ENCODE results near the gene VPS9D1.

VPS9D1 gene

DNA sequence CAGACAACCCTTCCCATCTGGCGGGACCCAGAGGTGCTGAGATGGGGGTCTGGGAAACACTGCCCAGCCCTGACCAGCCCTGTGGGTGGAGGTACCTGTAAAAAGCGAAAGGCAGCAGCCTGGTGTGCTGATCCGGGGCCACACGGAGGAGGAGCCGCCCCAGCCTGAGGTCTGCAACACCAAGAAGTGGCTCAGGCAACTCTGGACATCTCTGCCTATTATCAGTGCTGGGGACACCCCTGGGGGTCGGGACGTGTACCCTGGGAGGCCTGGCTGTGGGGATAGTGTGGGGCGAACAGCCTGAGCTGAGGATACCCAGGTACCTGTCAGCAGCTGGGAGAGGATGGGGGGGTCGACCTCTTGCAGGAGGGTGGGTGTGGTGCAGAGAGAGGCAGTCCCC, 18.7 kb upstream of the VPS9D1 start:
- TF ChIP-seq POLR2A (IDR thresholded peaks at IDR 0.05; ENCODE audit: low read depth, low read length), result no peak
- no peak for DNase-seq (ENCODE audit: insufficient read length, low spot score)
- FAIRE-seq, result no peak

DNA sequence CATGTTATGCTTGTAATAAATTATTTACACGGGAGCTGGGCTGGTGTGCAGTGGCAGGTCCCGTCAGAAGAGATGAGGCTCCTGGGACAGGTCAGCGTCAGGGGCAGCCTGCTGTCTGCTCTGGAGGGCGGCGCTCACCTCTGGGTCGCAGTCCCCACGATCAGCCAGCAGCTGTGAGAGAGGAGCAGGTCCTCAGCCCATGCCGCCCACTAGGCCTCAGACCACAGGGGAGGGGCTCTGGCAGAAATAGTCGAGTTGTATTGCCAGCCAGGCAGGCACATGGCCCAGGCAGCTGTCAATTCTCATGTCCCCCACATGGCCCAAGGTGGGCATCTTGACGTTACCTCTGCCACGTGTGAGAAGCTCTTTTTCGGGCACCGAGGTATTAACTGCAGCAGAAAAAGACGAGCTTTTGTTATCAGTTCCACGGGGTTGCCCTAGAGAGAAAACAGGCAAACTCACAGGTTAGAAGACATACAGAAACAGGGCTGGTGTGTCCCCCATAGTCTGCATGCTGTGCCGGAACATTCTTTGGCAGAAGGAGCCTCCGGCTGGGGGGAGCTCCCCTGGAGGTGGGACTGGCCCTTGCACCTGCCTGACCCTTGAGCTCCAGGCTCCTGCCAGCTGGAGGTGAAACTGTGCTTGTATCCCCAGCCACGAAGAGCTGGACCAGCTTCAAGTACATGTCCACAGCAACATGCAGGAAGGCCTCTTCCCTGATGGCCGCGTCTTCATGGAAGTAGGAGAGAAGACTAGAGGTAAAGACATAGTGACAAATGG, 18.0 kb upstream of the VPS9D1 start:
- DNase-seq (ENCODE audit: insufficient read length, low spot score), result no peak
- FAIRE-seq, result no peak
- TF ChIP-seq POLR2A (IDR thresholded peaks at IDR 0.05; ENCODE audit: low read depth, low read length), result no peak

DNA sequence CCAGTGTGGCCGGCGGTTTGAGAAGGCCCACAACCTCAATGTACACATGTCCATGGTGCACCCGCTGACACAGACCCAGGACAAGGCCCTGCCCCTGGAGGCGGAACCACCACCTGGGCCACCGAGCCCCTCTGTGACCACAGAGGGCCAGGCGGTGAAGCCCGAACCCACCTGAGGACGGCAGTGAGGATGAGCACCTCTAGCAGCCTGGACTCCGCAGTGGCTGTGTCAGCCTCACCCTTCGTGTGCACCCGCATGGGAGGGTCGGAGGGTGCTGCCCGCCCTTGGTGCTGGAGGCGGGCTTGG, 17.3 kb upstream of the VPS9D1 start:
- FAIRE-seq (no peak), DNase-seq (ENCODE audit: insufficient read length, low spot score) (no peak)
- no peak for TF ChIP-seq POLR2A (IDR thresholded peaks at IDR 0.05; ENCODE audit: low read depth, low read length)

DNA sequence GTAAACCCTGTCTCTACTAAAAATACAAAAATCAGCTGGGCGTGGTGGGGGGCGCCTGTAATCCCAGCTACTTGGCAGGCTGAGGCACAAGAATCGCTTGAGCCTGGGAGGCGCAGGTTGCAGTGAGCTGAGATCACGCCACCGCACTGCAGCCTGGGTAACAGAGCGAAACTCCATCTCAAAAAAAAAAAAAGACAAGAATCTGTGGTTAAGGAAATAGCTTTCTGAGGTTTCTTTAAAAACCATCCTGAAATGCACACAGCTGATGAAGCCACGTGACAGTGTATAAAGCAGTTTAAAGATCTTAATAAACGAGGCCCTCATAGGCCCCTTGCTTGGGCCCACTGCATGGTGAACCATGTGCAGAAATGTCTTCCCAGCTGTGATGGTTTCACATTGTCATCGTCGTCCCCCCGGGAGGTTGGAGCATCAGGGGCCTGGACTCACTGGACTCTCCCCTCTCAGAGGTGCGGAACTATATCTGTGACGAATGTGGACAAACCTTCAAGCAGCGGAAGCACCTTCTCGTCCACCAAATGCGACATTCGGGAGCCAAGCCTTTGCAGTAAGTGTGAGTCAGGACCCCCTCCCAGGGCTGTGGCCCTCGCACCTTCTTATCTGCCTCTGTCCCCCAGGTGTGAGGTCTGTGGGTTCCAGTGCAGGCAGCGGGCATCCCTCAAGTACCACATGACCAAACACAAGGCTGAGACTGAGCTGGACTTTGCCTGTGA, 16.8 kb upstream of the VPS9D1 start:
- FAIRE-seq (no peak), DNase-seq (ENCODE audit: insufficient read length, low spot score) (no peak)
- TF ChIP-seq POLR2A (IDR thresholded peaks at IDR 0.05; ENCODE audit: low read depth, low read length), result no peak

DNA sequence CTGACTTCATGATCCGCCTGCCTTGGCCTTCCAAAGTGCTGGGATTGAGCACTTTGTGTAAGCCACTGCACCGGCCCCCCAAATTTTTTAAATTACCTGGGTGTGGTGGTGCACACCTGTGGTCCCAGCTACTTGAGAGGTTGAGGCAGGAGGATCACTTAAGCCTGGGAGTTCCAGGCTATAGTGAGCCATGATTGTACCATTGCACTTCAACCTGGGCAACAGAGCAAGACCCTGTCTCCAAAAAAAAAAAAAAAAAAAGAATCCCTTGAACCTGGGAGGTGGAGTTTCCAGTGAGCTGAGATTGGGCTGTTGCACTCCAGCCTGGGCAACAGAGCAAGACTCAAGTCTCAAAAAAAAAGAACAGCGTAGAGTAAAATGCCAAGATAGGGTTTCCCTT, 15.9 kb upstream of the VPS9D1 start:
- FAIRE-seq (no peak), DNase-seq (ENCODE audit: insufficient read length, low spot score) (no peak)
- no peak for TF ChIP-seq POLR2A (IDR thresholded peaks at IDR 0.05; ENCODE audit: low read depth, low read length)

DNA sequence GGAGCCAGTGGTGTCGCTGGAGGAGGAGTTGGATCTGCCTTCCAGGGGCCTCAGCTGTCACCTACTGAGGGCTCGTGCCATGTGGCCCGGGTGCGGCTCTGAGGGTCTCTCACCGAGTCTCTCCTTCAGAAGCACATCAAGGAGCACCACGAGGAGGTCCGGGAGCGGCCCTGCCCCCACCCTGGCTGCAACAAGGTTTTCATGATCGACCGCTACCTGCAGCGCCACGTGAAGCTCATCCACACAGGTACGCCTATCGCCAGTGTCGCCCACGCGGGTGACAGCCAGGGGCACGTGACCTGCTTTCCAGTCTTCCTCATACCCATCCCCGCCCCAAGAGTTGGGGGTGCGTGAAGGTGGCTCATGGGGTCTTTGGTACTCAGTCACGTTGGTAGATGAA, 13.1 kb upstream of the VPS9D1 start:
- FAIRE-seq, result no peak
- no peak for TF ChIP-seq POLR2A (IDR thresholded peaks at IDR 0.05; ENCODE audit: low read depth, low read length)
- no peak for DNase-seq (ENCODE audit: insufficient read length, low spot score)

DNA sequence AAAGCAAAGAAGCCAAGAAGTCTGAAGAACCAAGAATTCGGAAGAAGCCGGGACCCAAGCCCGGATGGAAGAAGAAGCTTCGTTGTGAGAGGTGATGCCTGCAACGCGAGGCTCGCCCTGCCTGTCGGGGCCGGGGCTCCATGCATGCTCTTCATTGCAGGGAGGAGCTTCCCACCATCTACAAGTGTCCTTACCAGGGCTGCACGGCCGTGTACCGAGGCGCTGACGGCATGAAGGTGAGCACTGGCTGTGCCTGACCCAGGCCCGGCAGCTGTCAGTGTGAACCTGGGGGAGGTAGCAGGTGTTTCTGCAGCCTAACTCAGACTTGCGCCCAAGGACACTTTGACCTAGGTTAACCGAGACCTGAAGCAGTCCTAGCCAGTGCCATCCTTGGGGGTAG, 12.6 kb upstream of the VPS9D1 start:
- no peak for TF ChIP-seq POLR2A (IDR thresholded peaks at IDR 0.05; ENCODE audit: low read depth, low read length)
- FAIRE-seq (no peak), DNase-seq (ENCODE audit: insufficient read length, low spot score) (no peak)

DNA sequence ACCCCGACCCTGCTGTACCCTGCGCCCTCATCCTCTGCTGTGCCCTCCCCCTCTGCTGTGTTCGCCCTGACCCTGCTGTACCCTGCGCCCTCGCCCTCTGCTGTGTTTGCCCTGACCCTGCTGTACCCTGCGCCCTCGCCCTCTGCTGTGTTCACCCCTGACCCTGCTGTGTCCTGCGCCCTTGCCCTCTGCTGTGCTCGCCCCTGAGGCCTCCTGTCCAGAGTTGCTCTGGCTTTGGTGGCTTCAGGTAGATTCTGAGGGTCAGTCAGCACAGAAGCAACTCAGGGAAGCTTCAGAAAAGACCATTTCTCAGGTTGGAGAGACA, 12.2 kb upstream of the VPS9D1 start:
- FAIRE-seq, result no peak
- no peak for TF ChIP-seq POLR2A (IDR thresholded peaks at IDR 0.05; ENCODE audit: low read depth, low read length)
- no peak for DNase-seq (ENCODE audit: insufficient read length, low spot score)

DNA sequence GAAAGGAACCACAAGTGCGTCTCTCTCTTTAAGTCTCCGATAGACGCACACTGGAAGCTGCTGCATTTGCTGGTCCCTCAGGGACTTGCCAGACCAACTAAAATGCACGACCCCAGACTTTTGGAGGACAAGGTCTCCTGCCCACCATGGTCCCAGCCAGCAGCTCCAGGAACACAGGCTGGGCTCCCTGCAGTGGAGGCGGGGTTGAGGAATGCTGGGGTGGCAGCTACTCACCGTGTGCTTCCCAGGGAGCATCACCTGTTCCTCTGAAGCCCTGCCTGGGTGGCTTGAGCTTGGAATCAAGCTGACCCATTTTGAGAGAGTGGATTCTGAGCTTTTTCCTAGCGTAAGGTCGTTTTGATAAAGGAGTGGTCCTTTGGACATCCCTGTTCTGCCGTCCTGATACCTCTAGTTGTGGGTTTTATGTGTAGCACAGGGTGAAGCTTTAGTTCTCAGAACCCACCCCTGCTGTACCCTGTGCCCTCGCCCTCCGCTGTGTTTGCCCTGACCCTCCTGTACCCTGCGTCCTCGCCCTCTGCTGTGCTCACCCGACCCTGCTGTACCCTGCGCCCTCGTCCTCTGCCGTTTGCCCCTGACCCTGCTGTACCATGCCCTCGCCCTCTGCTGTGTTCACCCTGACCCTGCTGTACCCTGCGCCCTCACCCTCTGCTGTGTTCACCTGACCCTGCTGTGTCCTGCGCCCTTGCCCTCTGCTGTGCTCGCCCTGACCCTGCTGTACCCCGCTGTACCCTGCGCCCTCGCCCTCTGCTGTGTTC, 11.6 kb upstream of the VPS9D1 start:
- DNase-seq (ENCODE audit: insufficient read length, low spot score) (no peak), FAIRE-seq (no peak)
- TF ChIP-seq POLR2A (IDR thresholded peaks at IDR 0.05; ENCODE audit: low read depth, low read length), result no peak

DNA sequence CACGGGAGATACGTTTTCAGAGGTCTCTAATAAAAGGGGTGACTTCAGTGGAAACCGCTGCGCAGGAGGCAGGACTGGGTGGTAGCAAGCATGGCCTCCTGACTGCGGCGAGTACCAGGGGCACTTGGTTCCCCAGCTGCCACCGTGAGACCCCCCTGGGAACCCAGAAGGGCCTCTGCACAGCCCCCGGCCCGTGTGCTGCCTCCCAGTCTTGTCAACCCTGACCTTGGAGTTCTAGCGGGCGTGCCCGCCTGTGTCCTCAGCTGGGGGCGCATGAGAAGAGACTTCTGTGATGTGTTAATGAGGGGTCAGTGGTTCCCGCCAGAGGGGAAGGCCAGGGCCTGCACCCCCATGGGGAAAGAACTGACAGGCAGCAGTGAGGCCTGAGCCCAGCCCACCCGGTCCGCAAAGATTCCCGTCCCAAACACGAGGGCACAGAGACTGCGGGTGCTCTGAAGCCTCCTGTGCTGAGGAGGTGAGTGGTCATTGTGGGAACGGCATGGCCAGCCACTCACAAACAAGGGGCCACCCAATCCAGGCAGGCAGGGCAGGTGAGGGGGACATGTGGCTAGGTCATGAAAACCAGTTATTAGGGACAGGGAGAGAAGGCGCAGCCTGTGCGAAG, 10.0 kb upstream of the VPS9D1 start:
- FAIRE-seq, result no peak
- no peak for TF ChIP-seq POLR2A (IDR thresholded peaks at IDR 0.05; ENCODE audit: low read depth, low read length)
- no peak for DNase-seq (ENCODE audit: insufficient read length, low spot score)

DNA sequence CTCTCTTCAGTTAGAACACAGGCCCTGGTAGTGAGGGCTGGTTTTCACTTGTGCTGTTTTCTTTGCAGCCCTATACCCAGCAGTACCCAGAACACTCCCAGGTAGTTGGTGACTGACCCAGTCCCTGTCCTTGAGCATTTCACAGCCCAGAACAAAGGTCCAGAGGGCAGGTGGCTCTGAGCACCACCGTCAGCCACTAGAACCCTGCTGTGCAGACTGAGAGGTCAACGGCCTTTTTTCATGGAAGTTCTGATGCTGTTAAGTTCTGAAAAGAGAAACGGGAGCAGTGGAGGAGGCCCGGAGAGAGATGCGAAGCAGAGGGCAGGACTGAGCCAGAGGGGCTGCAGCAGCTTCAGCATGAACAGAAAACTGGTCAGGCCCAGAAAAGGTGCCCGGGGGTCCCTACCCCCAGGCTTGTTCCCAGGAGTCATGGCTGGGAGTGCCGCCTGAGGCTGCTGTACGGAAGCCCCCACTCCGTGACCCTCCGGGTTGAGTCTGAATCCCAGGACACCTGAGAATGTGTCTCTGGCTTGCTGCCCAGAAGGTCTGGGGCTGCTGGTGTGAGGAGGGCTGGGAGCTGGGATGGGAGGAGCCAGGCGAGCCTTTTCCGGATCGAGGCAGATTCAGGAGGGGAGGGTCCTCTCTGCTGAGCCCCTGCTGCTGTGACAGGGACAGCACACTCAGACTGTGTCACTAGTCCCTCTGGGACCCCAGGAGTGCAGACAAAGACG, 9.3 kb upstream of the VPS9D1 start:
- FAIRE-seq, result no peak
- no peak for TF ChIP-seq POLR2A (IDR thresholded peaks at IDR 0.05; ENCODE audit: low read depth, low read length)
- DNase-seq (ENCODE audit: insufficient read length, low spot score), result no peak

DNA sequence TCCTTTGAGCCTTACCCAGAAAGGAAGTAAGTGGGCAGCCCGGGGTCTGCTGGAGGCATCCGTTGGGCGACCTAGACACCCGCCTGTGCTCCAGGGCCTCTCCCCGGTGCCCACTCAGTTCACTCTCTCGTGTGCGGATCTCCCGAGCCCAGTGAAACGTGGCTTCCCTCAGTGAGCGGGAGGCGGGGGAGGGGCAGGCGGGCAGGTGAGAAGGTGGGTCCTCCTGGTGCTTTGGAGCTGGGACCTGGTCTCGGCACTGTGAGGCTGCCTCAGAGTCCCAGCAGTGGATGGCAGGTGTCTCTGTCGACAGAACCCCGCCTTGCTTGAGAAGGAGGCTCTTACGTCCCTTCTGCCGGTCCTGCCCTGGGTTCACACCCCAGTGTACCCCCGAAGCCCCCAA, 8.6 kb upstream of the VPS9D1 start:
- DNase-seq (ENCODE audit: insufficient read length, low spot score) (no peak), FAIRE-seq (no peak)
- TF ChIP-seq POLR2A (IDR thresholded peaks at IDR 0.05; ENCODE audit: low read depth, low read length), result no peak

DNA sequence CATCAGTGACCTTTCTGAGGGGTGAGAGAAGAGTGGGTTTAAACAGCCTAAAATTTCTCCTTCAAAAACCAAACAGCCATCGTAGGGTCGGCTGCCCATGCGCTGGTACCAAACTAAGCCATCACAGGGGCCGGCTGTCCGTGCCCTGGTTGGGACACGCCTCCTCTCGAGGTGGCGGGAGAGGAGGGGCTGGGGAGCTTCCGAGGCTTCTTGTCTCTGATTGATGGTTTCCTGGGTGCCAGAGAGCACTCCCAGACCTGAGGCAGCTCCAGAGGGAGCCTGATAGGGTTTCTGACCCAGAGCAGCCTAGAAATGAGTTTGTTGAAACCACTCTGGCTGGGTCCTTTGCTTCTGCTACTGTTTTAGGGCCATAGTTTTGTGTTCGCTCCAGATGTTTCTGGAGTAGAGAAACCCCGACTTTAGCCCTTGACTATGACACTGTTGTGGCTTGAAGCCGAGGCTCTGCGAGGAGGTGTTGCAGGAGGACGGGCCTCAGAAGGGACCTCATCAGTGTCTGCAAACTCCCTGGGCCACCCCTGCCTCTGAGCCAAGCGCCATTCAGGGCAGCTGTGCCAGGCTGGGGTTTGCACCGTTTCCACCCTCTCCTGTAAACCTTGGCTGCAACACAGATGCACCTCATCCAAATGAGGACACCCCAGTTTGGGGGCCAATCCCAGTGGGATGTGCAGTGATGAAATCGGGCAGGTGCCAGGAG, 6.9 kb upstream of the VPS9D1 start:
- DNase-seq (ENCODE audit: insufficient read length, low spot score) (no peak), FAIRE-seq (no peak)
- TF ChIP-seq POLR2A (IDR thresholded peaks at IDR 0.05; ENCODE audit: low read depth, low read length), result no peak

Data from H54 (cell line).